Peyer's patch (tissue), 4 donors: ENCODE data around the gene RASSF1. TPM values are rescaled to one million over a fixed set of nuclear protein-coding genes. Genes with fewer than 3 reads are reported as not detected.
A peak's percentile ranks its signal among the peaks of the same experiment; 100 is the strongest.

Source experiments
- DNase-seq, 3 donors: peaks; one replicate each; pipeline ENCODE4 v3.0.0-alpha.2; 2017 to 2019
- H3K27ac ChIP-seq, 4 donors: fragments of 200-600 bp; sonication (generic); one replicate each; pipeline ENCODE4 v1.5.1; 2016 to 2019
- H3K27me3 ChIP-seq, 2 donors: fragments of 200-600 bp; sonication (generic); one replicate each; pipeline ENCODE4 v1.5.1; 2019
- H3K36me3 ChIP-seq, 3 donors: fragments of 200-600 bp; sonication (generic); one replicate each; pipeline ENCODE4 v1.5.1; 2016 to 2019
- H3K4me1 ChIP-seq, 4 donors: fragments of 200-600 bp; sonication (generic); one replicate each; pipeline ENCODE4 v1.5.1; 2016 to 2019
- H3K4me3 ChIP-seq, 4 donors: fragments of 200-600 bp; sonication (generic); 1 replicate in 3 of 4; 2 replicates in 1 of 4; pipeline ENCODE4 v1.5.1; 2016 to 2019; ENCODE audit warnings: mild to moderate bottlenecking in 1 of 4
- H3K9me3 ChIP-seq, 4 donors: fragments of 200-600 bp; sonication (generic); one replicate each; pipeline ENCODE4 v1.5.1; 2016 to 2019; ENCODE audit warnings: mild to moderate bottlenecking in 1 of 4
- CTCF ChIP-seq, 6 experiments: fragments of 450-650 bp in 4 of 6; fragments of 200-600 bp in 2 of 6; sonication (generic) in 1 of 6; IDR thresholded peaks; one replicate each; pipeline ENCODE4 v1.5.1; 2017 to 2019; ENCODE audit warnings: antibody characterized with exemption in 6 of 6, mild to moderate bottlenecking in 3 of 6, moderate library complexity in 1 of 6
- POLR2A ChIP-seq, 2 donors: fragments of 450-650 bp; IDR thresholded peaks; one replicate each; pipeline ENCODE4 v1.5.1; 2017; ENCODE audit warnings: antibody characterized with exemption in 2 of 2, mild to moderate bottlenecking in 2 of 2, moderate library complexity in 2 of 2
- total RNA-seq, 4 donors: library from RNA; depleted of rRNA; stranded (reverse); fragments of >200 nt; gene quantifications; one replicate each; pipeline ENCODE4 v1.1.0, GENCODE V29; 2016

Gene RASSF1
- total RNA-seq, 4 donors from 2014 or later = 27.6 to 80.0 (median 29.4) TPM

- H3K36me3 ChIP-seq = peaks cover 0 to 50% (median 0%) of the 10 kb centered on the region in 3 donors
- peak overlapping the region; percentile 91 to 95 (median 92) for H3K27ac ChIP-seq
- H3K9me3 ChIP-seq = no peaks in the 10 kb centered on the region
- H3K4me1 ChIP-seq = peaks cover 3 to 41% (median 18%) of the 10 kb centered on the region in 4 donors
- peak overlapping the region; percentile 71 to 74 (median 72) for H3K4me3 ChIP-seq
- H3K27me3 ChIP-seq = no peaks in the 10 kb centered on the region
- TF ChIP-seq POLR2A (IDR thresholded peaks at IDR 0.05) (no peak), CTCF (IDR thresholded peaks at IDR 0.05) (no peak)
- DNase-seq = no peak
Measured at GRCh38 chr3:50351323-50351697, 10.7 kb upstream of the RASSF1 start.

GRCh38 chr3:50350527-50351322, 10.1 kb upstream of the RASSF1 start, which contains the start of the genes CYB561D2 and NPRL2:
TSS of gene CYB561D2 (plus strand) at chr3:50350862. CDS start at chr3:50351434, 572 bp downstream.
TSS of gene NPRL2 (minus strand) at chr3:50350775. CDS start at chr3:50350652, 123 bp downstream.
- Histone ChIP-seq H3K4me3 (peak within 1 kb of the TSS; percentile 71 to 74 (median 72)), H3K36me3 (peaks cover 0 to 44% (median 0%) of the 10 kb centered on the region in 3 donors), H3K9me3 (no peaks in the 10 kb centered on the region), H3K27me3 (no peaks in the 10 kb centered on the region), H3K27ac (peak within 1 kb of the TSS; percentile 91 to 95 (median 92)), H3K4me1 (peaks cover 3 to 41% (median 17%) of the 10 kb centered on the region in 4 donors)
- DNase-seq = peak; percentile 96 to 99 (median 99)
- TF ChIP-seq CTCF (IDR thresholded peaks at IDR 0.05) (peak in 1 of 6 experiments; percentile 13), POLR2A (IDR thresholded peaks at IDR 0.05) (peak; percentile 91 to 94)

- H3K27ac ChIP-seq = peak overlapping the region; percentile 91 to 95 (median 92)
- H3K9me3 ChIP-seq = no peaks in the 10 kb centered on the region
- TF ChIP-seq POLR2A (IDR thresholded peaks at IDR 0.05) (no peak), CTCF (IDR thresholded peaks at IDR 0.05) (no peak)
- peaks cover 0 to 39% (median 0%) of the 10 kb centered on the region in 3 donors for H3K36me3 ChIP-seq
- H3K27me3 ChIP-seq = no peaks in the 10 kb centered on the region
- H3K4me1 ChIP-seq = peaks cover 6 to 41% (median 21%) of the 10 kb centered on the region in 4 donors
- no peak for DNase-seq
- H3K4me3 ChIP-seq = peak overlapping the region; percentile 71 to 74 (median 72)
Measured at GRCh38 chr3:50350213-50350526, 9.5 kb upstream of the RASSF1 start.

GRCh38 chr3:50347187-50347813, 6.7 kb upstream of the RASSF1 start:
- H3K9me3 ChIP-seq = no peaks in the 10 kb centered on the region
- peak; percentile 64 to 85 (median 75) for DNase-seq
- H3K36me3 ChIP-seq = peaks cover 0 to 16% (median 0%) of the 10 kb centered on the region in 3 donors
- peaks cover 6 to 41% (median 22%) of the 10 kb centered on the region in 4 donors for H3K4me1 ChIP-seq
- H3K4me3 ChIP-seq = no peak overlapping the region
- H3K27ac ChIP-seq = no peak overlapping the region
- no peak for TF ChIP-seq POLR2A (IDR thresholded peaks at IDR 0.05)
- TF ChIP-seq CTCF (IDR thresholded peaks at IDR 0.05) = peak in 5 of 6 experiments; percentile 54 to 72 (median 60)
- no peaks in the 10 kb centered on the region for H3K27me3 ChIP-seq

GRCh38 chr3:50345586-50346234, 5.1 kb upstream of the RASSF1 start, which contains the start of gene ZMYND10:
TSS of gene ZMYND10 (minus strand) at chr3:50345732. CDS start at chr3:50345579, 153 bp downstream.
- H3K9me3 ChIP-seq = no peaks in the 10 kb centered on the region
- H3K4me3 ChIP-seq = peak within 1 kb of the TSS; percentile 6 to 47 (median 37)
- H3K27ac ChIP-seq = peak within 1 kb of the TSS in 1 of 4 donors; percentile 33

More at GRCh38 chr3:50345586-50346234, 5.1 kb upstream of the RASSF1 start, which contains the start of gene ZMYND10:
- TF ChIP-seq POLR2A (IDR thresholded peaks at IDR 0.05) = no peak
- no peak for TF ChIP-seq CTCF (IDR thresholded peaks at IDR 0.05)
- Histone ChIP-seq H3K4me1 (peaks cover 4 to 41% (median 19%) of the 10 kb centered on the region in 4 donors), H3K27me3 (no peaks in the 10 kb centered on the region), H3K36me3 (peaks cover 0 to 16% (median 0%) of the 10 kb centered on the region in 3 donors)
- DNase-seq = peak; percentile 65 to 88 (median 73)
